SK-N-SH (cell line): ENCODE data around the gene MMD2. TPM values are rescaled to one million over a fixed set of nuclear protein-coding genes. Genes with fewer than 3 reads are reported as not detected.

Experiments
- CTCF ChIA-PET: fragments of 300-600, 350-600 bp; formaldehyde crosslinking; extraction: SDS; loops from one replicate; lab custom pipeline; 2021; lab: Yijun Ruan, JAX
- POLR2A ChIA-PET: fragments of 350-600 bp; sonication (Branson Sonifier 250); formaldehyde crosslinking; extraction: SDS; loops from one replicate; lab custom pipeline; 2020; ENCODE audit warnings: antibody characterized with exemption, inconsistent platforms; lab: Yijun Ruan, JAX
- DNase-seq: peaks from one replicate; pipeline ENCODE4 v3.0.0; 2012
- H2AFZ ChIP-seq: fragments of 200-600 bp; sonication (generic); 2 replicates; pipeline ENCODE4 v1.8.1; 2016; ENCODE audit warnings: antibody characterized with exemption, mild to moderate bottlenecking, low read depth
- H3F3A ChIP-seq: fragments of 200-600 bp; sonication (generic); replicated peaks from 2 replicates; pipeline ENCODE3; 2016; ENCODE audit warnings: antibody characterized with exemption, mild to moderate bottlenecking; ENCODE audit not compliant: insufficient read depth
- H3K27ac ChIP-seq, 2 experiments: fragments of 200-500 bp in 1 of 2; fragments of 200-600 bp in 1 of 2; sonication (Bioruptor generic) in 1 of 2; sonication (generic), shearing (Covaris generic) in 1 of 2; 2 replicates each; pipeline versions ENCODE4 v1.5.1 to v1.6.1; 2014 to 2016; ENCODE audit warnings: low read depth in 2 of 2, inconsistent platforms in 1 of 2, low read length in 1 of 2, mild to moderate bottlenecking in 1 of 2, mixed read lengths in 1 of 2
- H3K27me3 ChIP-seq: fragments of 200-600 bp; sonication (generic), shearing (Covaris generic); 2 replicates; pipeline ENCODE4 v1.6.1; 2016; ENCODE audit warnings: mixed run types; ENCODE audit not compliant: insufficient read depth
- H3K36me3 ChIP-seq, 2 experiments: fragments of 200-500 bp in 1 of 2; fragments of 200-600 bp in 1 of 2; sonication (Bioruptor generic) in 1 of 2; sonication (generic) in 1 of 2; replicated peaks in 1 of 2; 2 replicates each; pipeline versions ENCODE3 to v1.5.1; 2014 to 2016; ENCODE audit warnings: low read length in 1 of 2, mild to moderate bottlenecking in 1 of 2; ENCODE audit not compliant: insufficient read depth in 2 of 2, control insufficient read depth in 1 of 2
- H3K4me1 ChIP-seq, 2 experiments: fragments of 200-500 bp in 1 of 2; fragments of 200-600 bp in 1 of 2; sonication (Bioruptor generic) in 1 of 2; sonication (generic), shearing (Covaris generic) in 1 of 2; 2 replicates each; pipeline versions ENCODE4 v1.5.1 to v1.6.1; 2014 to 2016; ENCODE audit warnings: low read depth in 1 of 2, low read length in 1 of 2, mixed run types in 1 of 2; ENCODE audit not compliant: insufficient read depth in 2 of 2, control insufficient read depth in 1 of 2
- H3K4me2 ChIP-seq: fragments of 200-600 bp; sonication (generic), shearing (Covaris generic); 2 replicates; pipeline ENCODE4 v1.6.1; 2017; ENCODE audit warnings: mixed run types
- H3K4me3 ChIP-seq, 2 experiments: fragments of 200-500 bp in 1 of 2; fragments of 200-600 bp in 1 of 2; sonication (Bioruptor generic) in 1 of 2; sonication (generic), shearing (Covaris generic) in 1 of 2; 2 replicates each; pipeline versions ENCODE4 v1.5.1 to v1.8.1; 2014 to 2016; ENCODE audit warnings: low read depth in 2 of 2, inconsistent platforms in 1 of 2, low read length in 1 of 2, mild to moderate bottlenecking in 1 of 2, mixed read lengths in 1 of 2, moderate library complexity in 1 of 2
- H3K79me2 ChIP-seq: fragments of 200-600 bp; sonication (generic); 2 replicates; pipeline ENCODE4 v1.8.1; 2017; ENCODE audit warnings: mild to moderate bottlenecking; ENCODE audit not compliant: insufficient read depth
- H3K9ac ChIP-seq: fragments of 200-600 bp; sonication (generic); 2 replicates; pipeline ENCODE4 v1.6.1; 2017; ENCODE audit warnings: mixed run types
- H3K9me2 ChIP-seq: fragments of 200-600 bp; sonication (generic); 2 replicates; pipeline ENCODE4 v1.6.1; 2017; ENCODE audit warnings: mixed run types
- H3K9me3 ChIP-seq: fragments of 200-600 bp; sonication (generic); 2 replicates; pipeline ENCODE4 v1.6.1; 2017; ENCODE audit warnings: mixed run types, mild to moderate bottlenecking, moderate library complexity
- H4K20me1 ChIP-seq: fragments of 200-600 bp; sonication (generic); 2 replicates; pipeline ENCODE4 v1.6.1; 2017; ENCODE audit warnings: mild to moderate bottlenecking, mixed run types; ENCODE audit not compliant: insufficient read depth
- CHD2 ChIP-seq: fragments of 150-350 bp; IDR thresholded peaks from 2 replicates; pipeline ENCODE4 v1.6.1; 2018; ENCODE audit warnings: low read length; ENCODE audit not compliant: partially characterized antibody
- EZH2phosphoT487 ChIP-seq: fragments of 200-600 bp; sonication (generic); IDR thresholded peaks from 2 replicates; pipeline ENCODE4 v1.6.1; 2017; ENCODE audit warnings: low read depth, mixed run types, mild to moderate bottlenecking, antibody characterized with exemption, moderate library complexity, borderline replicate concordance
- FOXM1 ChIP-seq: IDR thresholded peaks from 2 replicates; pipeline ENCODE4 v1.4.0; 2012; ENCODE audit warnings: low read depth, mild to moderate bottlenecking
- GABPA ChIP-seq: IDR thresholded peaks from 2 replicates; pipeline ENCODE4 v1.4.0; 2012; ENCODE audit warnings: low read depth, mild to moderate bottlenecking
- GATA2 ChIP-seq: sonication (generic); formaldehyde crosslinking; IDR thresholded peaks from 2 replicates; pipeline ENCODE4 v1.5.0; 2020; ENCODE audit warnings: mild to moderate bottlenecking, missing genetic modification reagents
- IRF3 ChIP-seq: fragments of 150-350 bp; IDR thresholded peaks from 2 replicates; pipeline ENCODE4 v1.6.1; 2016; ENCODE audit warnings: mild to moderate bottlenecking, low read depth, low read length
- MAX ChIP-seq: IDR thresholded peaks from 2 replicates; pipeline ENCODE4 v1.4.0; 2012; ENCODE audit warnings: low read depth
- NRF1 ChIP-seq: IDR thresholded peaks from 2 replicates; pipeline ENCODE4 v1.6.1; 2012; ENCODE audit warnings: low read depth, mild to moderate bottlenecking, low read length
- PBX3 ChIP-seq: IDR thresholded peaks from 2 replicates; pipeline ENCODE4; 2012
- REST ChIP-seq: IDR thresholded peaks from 2 replicates; pipeline ENCODE4 v1.6.1; 2012; ENCODE audit warnings: mild to moderate bottlenecking, low read depth, low read length, moderate library complexity
- SIN3A ChIP-seq: IDR thresholded peaks from 2 replicates; pipeline ENCODE4 v1.6.1; 2012; ENCODE audit warnings: low read depth, mild to moderate bottlenecking, low read length, moderate library complexity, borderline replicate concordance
- SMC3 ChIP-seq: IDR thresholded peaks from 2 replicates; pipeline ENCODE4 v1.6.1; 2012; ENCODE audit warnings: low read depth, low read length, improper control_type of control experiment
- TAF1 ChIP-seq: IDR thresholded peaks from 2 replicates; pipeline ENCODE4 v1.6.1; 2012; ENCODE audit warnings: low read depth, mild to moderate bottlenecking, low read length, moderate library complexity, borderline replicate concordance
- TCF12 ChIP-seq: IDR thresholded peaks from 2 replicates; pipeline ENCODE4 v1.4.0; 2012
- YY1 ChIP-seq: IDR thresholded peaks from 2 replicates; pipeline ENCODE4 v1.4.0; 2012; ENCODE audit warnings: low read depth, mild to moderate bottlenecking
- ZBTB33 ChIP-seq: IDR thresholded peaks from 2 replicates; pipeline ENCODE4 v1.4.0; 2012; ENCODE audit warnings: low read depth, borderline replicate concordance
- WGBS: methylation state at CpG from one replicate; pipeline ENCODE4 v1.1.6; 2017; ENCODE audit warnings: low lambda C conversion rate; 5-methylcytosine and 5-hydroxymethylcytosine counted together
- polyA plus RNA-seq, 3 experiments: library from polyadenylated mRNA; depleted of rRNA; stranded (reverse); fragments of >200 nt; gene quantifications; 2 replicates each; pipeline ENCODE4 v1.2.3, GENCODE V29; 2012

MMD2 gene
- polyA plus RNA-seq (2012; rRNA removed), result not detected in 2 replicates
- polyA plus RNA-seq (2012; cell fraction: cytosol; rRNA removed), result not detected in 2 replicates
- polyA plus RNA-seq (2012; cell fraction: nucleus; rRNA removed), result not detected in 2 replicates

GRCh38 chr7:4958477-4959301 lies at the start of gene MMD2:
Gene MMD2, minus strand, starts transcription at chr7:4959187. Its CDS starts 170 bp downstream, at chr7:4959017.
- Histone ChIP-seq H3K9ac (no peak within 1 kb of the TSS), H2AFZ (no peak within 1 kb of the TSS), H3F3A (no peaks in the 10 kb centered on the region), H3K4me1 (no peaks in the 10 kb centered on the region; a peak in 1 of 4 replicates), H3K27me3 (peaks cover 34% of the 10 kb centered on the region), H3K9me3 (no peaks in the 10 kb centered on the region), H3K4me2 (peak within 1 kb of the TSS; percentile 81; the same call in 1 of the 2 replicates), H3K9me2 (no peaks in the 10 kb centered on the region), H3K27ac (no peak within 1 kb of the TSS), H4K20me1 (no peaks in the 10 kb centered on the region), H3K79me2 (no peaks in the 10 kb centered on the region), H3K4me3 (peak within 1 kb of the TSS; percentile 29 to 41; a peak in 3 of 4 replicates), H3K36me3 (no peaks in the 10 kb centered on the region)
- CTCF ChIA-PET, result interaction anchor here (1.0 to 1.3 kb wide), 2 partner anchors 15 to 129 kb away, joined by 3 read pairs; no protein-coding TSS in a partner anchor
- peak; percentile 92 for DNase-seq
- POLR2A ChIA-PET, result no interaction called here
- 10% methylated on average over 50 of the region's 87 CpGs for WGBS
- TF ChIP-seq NRF1 (no peak), MAX (no peak), ZBTB33 (no peak), SIN3A (no peak), GABPA (no peak), IRF3 (no peak), CHD2 (no peak), FOXM1 (no peak), GATA2 (CRISPR knock-in tag) (no peak), TCF12 (no peak), YY1 (no peak), TAF1 (no peak), REST (no peak), PBX3 (no peak), SMC3 (no peak), EZH2phosphoT487 (no peak)
